Measurements from ENCODE around the gene NRG3.

GRCh38 chr10:82492647-82493046, 617.7 kb downstream of the NRG3 start:
- no peak for TF ChIP-seq POLR2A (IDR thresholded peaks at IDR 0.05)
- TF ChIP-seq CTCF (IDR thresholded peaks at IDR 0.05), result no peak
- TF ChIP-seq POLR2AphosphoS5 (IDR thresholded peaks at IDR 0.05), result no peak

Data from transverse colon (tissue), 4 donors.